ENCODE measurements around the gene FOXS1. TPM values are rescaled to one million over a fixed set of nuclear protein-coding genes. Genes with fewer than 3 reads are reported as not detected.

The FOXS1 gene
- total RNA-seq, result 2.3 and 15.2 TPM in 2 replicates

GRCh38 chr20:31845300-31845863 is at the start of gene FOXS1:
Gene FOXS1, minus strand, starts transcription at chr20:31845604. Its CDS starts 62 bp downstream, at chr20:31845542.

GRCh38 chr20:31869942-31870725 is 24.7 kb upstream of the FOXS1 start, which contains the start of the genes DUSP15 and TTLL9:
Gene DUSP15, minus strand, starts transcription at chr20:31870527. Its CDS starts 190 bp downstream, at chr20:31870337.
Gene TTLL9, plus strand, starts transcription at chr20:31870634. Its CDS starts 493 bp downstream, at chr20:31871127.

DNA sequence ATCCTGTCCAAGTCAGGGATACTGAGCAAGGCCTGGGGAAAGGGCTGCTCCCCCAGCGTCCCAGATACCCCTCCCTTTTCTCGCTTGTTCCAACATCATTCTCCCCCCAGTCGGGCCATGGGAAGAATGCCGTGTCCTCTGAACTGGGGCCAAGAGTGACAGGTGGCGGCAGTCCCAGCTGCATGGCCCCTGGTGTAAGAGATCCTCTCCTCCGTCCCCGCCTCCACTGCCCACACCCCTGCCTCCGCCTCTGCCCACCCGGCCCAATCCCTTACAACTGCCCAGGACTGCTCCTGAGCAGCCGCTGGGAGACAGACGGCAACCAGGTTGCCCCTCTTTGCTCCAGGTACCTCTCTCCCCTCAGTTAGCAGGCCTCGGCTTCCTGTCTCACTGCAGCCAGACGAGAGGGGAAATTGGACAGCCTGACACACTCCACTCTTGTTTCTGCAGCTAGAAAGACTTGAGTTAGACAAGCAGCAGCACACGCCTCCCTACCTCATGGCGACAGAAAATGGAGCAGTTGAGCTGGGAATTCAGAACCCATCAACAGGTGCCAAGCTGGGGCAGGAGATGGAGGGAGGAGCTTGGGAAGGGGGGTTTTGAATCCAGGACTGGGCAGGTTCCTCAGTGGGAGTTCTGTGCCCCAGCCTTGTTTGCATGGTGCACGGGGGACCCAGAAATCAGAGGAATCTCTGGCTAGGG is 26.2 kb downstream of the FOXS1 start, which contains the start of gene MYLK2:
Gene MYLK2 (plus strand): TSS at position 274 of the 702 bp plus-strand sequence. CDS start 225 bp downstream, at position 499.

Other genes starting within 250 kb of the FOXS1 start
- gene ID1, start 240.3 kb downstream of the FOXS1 start, total RNA-seq, result 109 and 187 TPM in 2 replicates
- 0.98 TPM in 1 of 2 replicates, not detected in the other for gene COX4I2, start 207.7 kb downstream of the FOXS1 start, total RNA-seq
- gene BCL2L1, start 122.7 kb downstream of the FOXS1 start, total RNA-seq, result 129 and 235 TPM in 2 replicates
- gene TPX2, start 106.3 kb downstream of the FOXS1 start, total RNA-seq, result 8.1 and 134 TPM in 2 replicates
- 0.65 and 0.76 TPM in 2 replicates for gene MYLK2, start 26.2 kb downstream of the FOXS1 start, total RNA-seq
- 0.49 and 1.4 TPM in 2 replicates for gene DUSP15, start 24.9 kb upstream of the FOXS1 start, total RNA-seq
- gene TTLL9, start 25.0 kb upstream of the FOXS1 start, total RNA-seq, result not detected in 2 replicates
- gene PDRG1, start 106.4 kb upstream of the FOXS1 start, total RNA-seq, result 6.5 and 7.0 TPM in 2 replicates
- not detected in 2 replicates for gene XKR7, start 122.5 kb upstream of the FOXS1 start, total RNA-seq
- gene CCM2L, start 164.8 kb upstream of the FOXS1 start, total RNA-seq, result not detected in 2 replicates
- gene HCK, start 206.6 kb upstream of the FOXS1 start, total RNA-seq, result not detected in 2 replicates